Fibroblast of villous mesenchyme (primary cell): ENCODE results near the gene MAP1A. TPM values are rescaled to one million over a fixed set of nuclear protein-coding genes. Genes with fewer than 3 reads are reported as not detected.
"Not testable (repeated sequence)": the region's sequence is repeated elsewhere in the genome, so short reads cannot be mapped to it uniquely, and the experiment has no call there.

Experiments
- DNase-seq: peaks from one replicate; pipeline ENCODE4 v3.0.0-alpha.2; 2010; ENCODE audit warnings: low read depth
- H3K4me3 ChIP-seq: 2 replicates; pipeline ENCODE4 v1.5.1; 2011; ENCODE audit warnings: low read depth, mild to moderate bottlenecking, low read length
- total RNA-seq: library from RNA; depleted of rRNA; stranded (reverse); fragments of >200 nt; gene quantifications from 2 replicates; pipeline ENCODE4 v1.2.3, GENCODE V29; 2012
- TF ChIP-seq, protein P1 (sequence below): IDR thresholded peaks from 2 replicates; pipeline ENCODE4 v1.5.1; 2012; ENCODE audit warnings: low read depth, mild to moderate bottlenecking, low read length; ENCODE audit not compliant: insufficient read depth

Gene MAP1A
- total RNA-seq, 1 donor, result 60.9 TPM

DNA sequence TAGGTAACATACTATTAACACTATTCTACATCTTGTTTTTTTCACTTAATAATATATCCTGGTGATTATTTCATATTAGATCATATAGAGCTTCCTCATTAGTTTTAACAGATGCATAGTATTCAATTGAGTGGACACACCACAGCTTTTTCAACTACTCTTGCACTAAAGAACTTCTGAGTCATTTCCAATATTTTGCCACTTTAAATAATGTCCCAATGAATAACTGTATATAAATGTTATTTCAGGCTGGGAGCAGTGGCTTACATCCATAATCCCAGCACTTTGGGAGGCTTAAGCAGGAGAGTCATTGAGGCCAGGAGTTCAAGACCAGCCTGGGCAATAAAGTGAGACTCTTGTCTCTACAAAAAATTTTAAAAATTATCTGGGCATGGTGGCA lies 26.9 kb downstream of the MAP1A start:
- H3K4me3 ChIP-seq, result no peak overlapping the region
- TF ChIP-seq, protein P1, sequence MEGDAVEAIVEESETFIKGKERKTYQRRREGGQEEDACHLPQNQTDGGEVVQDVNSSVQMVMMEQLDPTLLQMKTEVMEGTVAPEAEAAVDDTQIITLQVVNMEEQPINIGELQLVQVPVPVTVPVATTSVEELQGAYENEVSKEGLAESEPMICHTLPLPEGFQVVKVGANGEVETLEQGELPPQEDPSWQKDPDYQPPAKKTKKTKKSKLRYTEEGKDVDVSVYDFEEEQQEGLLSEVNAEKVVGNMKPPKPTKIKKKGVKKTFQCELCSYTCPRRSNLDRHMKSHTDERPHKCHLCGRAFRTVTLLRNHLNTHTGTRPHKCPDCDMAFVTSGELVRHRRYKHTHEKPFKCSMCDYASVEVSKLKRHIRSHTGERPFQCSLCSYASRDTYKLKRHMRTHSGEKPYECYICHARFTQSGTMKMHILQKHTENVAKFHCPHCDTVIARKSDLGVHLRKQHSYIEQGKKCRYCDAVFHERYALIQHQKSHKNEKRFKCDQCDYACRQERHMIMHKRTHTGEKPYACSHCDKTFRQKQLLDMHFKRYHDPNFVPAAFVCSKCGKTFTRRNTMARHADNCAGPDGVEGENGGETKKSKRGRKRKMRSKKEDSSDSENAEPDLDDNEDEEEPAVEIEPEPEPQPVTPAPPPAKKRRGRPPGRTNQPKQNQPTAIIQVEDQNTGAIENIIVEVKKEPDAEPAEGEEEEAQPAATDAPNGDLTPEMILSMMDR, result no peak
- DNase-seq, result no peak

DNA sequence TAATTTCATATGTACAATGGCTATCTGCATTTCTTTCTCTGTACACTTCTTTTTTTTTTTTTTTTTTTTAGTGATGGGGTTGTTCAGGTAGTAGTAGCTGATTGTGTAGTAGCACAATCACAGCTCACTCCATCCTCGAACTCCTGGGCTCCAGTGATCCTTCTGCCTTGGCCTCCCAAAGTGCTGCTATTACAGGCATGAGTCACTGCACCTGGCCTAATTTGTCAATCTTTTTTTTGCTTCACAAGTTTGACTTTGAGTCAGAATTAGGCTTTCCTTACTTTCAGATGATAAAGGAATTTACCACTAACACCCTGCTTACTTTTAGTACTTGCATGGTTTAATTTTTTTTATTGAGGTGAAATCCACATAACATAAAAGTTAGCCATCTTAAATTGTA lies 28.0 kb downstream of the MAP1A start:
- TF ChIP-seq, protein P1, result no peak
- no peak overlapping the region for H3K4me3 ChIP-seq
- DNase-seq, result no peak

DNA sequence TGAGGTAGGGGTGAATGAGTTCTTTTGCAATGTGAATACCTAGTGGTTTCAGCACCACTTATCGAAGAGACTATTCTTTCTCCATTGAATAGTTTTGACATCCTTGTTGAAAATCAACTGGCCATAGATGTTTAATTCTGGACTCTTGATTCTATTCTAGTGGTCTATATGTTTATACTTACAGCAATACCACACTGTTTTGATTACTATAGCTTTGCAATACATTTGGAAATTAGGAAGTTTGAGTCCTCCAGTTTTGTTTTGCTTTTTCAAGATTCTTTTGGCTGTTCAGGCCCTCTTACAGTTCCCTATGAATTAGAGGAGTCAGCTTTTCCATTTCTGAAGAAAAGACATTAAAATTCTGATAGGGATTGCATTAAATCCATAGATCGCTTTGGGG lies 30.1 kb downstream of the MAP1A start:
- DNase-seq, result no peak
- H3K4me3 ChIP-seq, result no peak overlapping the region
- TF ChIP-seq, protein P1, result no peak

DNA sequence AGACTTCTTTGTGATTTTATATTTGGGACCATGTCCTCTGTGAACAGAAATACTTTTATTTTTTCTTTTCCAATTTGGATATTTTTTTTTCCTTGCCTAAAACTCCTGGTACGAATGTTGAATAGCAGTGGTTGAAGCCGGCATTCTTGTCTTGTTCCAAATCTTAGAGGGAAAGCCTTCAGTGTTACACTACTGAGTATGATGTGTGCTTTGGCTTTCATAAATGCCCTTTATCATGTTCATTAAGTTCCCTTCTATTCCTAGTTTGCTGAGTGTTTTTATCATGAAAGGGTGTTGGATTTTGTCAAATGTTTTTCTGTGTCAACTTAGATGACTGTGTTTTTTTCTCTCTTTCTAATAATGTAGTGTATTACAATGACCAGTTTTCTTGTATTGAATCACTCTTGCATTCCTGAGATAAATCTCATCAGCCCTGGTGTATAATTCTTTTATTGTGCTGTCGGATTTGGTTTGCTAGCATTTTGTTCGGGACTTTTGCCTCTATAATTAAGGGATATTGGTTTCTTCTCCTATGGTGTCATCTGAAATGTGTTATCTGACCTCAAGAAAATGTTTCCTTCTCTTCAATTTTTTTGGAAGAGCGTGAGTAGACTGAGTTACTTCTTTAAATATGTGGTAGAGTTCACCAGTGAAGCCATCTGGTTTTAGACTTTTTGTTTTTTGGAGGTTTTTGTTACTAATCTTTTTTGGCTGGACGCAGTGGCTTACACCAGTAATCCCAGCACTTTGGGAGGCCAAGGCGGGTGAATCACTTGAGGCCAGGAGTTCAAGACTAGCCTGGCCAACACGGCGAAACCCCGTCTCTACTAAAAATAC lies 33.3 kb downstream of the MAP1A start:
- H3K4me3 ChIP-seq, result no peak overlapping the region
- DNase-seq, result peak; percentile 28
- TF ChIP-seq, protein P1, result no peak

DNA sequence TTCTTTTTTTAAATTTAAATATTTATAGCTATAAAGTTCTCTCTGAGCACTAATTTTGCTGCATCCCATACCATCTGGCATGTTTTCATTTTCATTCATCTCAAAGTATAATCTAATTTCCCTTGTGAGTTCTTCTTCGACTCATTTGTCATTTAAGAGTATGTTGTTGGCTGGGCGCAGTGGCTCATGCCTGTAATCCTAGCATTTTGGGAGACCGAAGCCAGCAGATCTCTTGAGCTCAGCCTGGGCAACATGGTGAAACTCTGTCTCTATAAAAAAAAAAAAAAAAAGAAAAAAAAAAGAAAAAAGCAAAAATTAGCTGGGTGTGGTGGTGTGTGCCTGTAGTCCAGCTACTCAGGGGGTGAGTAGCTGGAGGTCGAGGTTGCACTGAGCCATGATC lies 34.8 kb downstream of the MAP1A start:
- no peak for DNase-seq
- TF ChIP-seq, protein P1, result no peak

DNA sequence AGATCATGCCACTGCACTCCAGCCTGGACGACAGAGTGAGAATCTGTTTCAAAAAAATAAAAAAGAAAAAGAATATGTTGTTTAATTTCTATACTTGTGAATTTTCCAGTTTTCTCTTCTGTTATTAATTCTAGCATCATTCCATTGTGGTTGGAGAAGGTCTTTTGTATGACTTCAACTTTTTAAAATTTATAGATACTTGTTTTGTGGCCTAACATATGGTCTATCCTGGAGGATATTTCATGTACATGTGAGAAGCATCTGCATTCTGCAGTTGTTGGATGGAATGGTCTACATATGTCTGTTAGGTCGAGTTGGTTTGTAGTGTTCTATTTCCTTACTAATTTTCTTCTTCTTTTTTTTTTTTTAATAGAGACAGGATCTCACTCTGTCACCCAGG lies 35.6 kb downstream of the MAP1A start:
- no peak for DNase-seq
- H3K4me3 ChIP-seq, result no peak overlapping the region
- TF ChIP-seq, protein P1, result no peak

More for the DNA sequence above, 34.8 kb downstream of the MAP1A start:
- H3K4me3 ChIP-seq, result no peak overlapping the region

DNA sequence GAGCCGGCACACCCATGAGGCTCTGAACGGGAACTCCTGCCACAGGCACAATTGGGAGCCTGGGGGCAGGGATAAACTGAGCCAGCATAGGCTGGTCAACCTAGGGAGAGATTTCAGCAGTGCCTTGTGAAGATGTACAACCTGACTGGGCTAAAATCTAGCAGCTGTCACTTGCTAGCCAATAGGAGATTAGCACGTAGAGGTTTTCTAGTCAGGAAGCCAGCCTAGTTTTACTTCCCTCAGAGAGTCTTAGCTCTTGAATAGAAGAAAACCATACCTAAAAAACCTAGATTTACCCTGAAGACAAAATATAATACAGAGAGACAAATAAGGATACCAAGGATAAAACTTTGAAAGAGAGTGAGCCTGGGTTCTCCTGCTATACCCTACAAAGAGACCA lies 45.3 kb downstream of the MAP1A start:
- not testable (repeated sequence) for DNase-seq, H3K4me3 ChIP-seq

DNA sequence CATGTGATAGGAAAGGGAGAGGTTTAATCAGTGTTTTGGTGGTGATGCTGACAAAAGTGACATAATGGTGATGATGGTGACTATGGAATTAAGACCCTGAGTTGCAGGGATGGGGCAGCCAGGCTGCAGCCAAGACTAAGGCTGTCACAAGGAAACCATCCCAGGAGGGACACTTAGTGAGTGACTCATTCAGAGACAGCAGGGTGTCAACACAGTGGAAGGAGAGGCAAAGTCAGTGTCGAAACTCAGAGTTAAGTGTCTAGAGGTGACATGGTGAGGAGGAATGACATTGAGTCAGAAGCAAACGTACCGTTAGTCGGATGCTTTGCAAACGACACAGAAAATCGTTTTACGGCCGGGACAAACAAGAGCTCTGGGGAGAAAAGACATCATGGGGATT lies 46.4 kb downstream of the MAP1A start:
- not testable (repeated sequence) for DNase-seq, H3K4me3 ChIP-seq

DNA sequence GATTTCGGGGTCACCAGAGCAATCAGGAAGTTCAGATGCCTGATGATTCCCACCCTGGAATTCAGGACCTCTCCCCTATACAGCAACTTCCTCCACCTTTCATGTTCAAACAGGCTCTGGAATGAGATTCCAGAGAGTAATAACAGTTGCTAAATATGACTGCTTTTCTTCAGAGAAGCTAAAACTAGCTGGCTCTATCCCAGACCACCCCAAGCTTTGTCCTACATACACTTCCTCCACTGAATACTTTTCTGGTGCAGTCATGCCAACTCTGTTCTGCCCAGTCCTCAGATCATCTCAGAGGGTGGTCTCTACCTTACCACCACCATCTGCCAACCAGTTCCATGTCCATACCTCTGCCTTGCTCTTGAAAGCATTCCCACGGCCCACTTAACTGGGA lies 49.2 kb downstream of the MAP1A start:
- DNase-seq, H3K4me3 ChIP-seq: not testable (repeated sequence)

DNA sequence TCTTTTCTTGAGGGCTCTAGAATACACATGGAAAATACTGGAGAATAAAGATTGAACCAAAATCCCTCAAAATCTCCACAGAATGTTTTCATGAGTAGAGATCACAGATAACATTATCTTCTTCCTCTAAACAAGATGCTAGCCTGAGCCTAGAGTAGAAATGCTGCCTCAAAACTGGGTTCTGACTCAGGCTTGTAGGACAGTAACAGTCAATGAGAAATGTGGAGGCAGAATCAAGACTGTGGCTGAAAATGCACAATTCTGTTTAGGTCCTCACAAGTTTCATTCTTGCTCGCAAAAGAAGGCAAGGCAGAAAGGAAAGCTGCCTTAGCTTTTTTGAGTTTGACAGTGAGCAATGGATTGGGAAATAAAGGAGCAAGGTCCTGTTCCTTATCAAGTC lies 57.2 kb downstream of the MAP1A start:
- not testable (repeated sequence) for DNase-seq, H3K4me3 ChIP-seq
